KBM-7 (cell line): ENCODE results near the gene TRPV6.

Experiments
- DNase-seq: peaks from one replicate; pipeline ENCODE4 v3.0.0-alpha.2; 2015
- in situ Hi-C: fragments of 300-500 bp; cut with MboI; formaldehyde crosslinking; loops from 2 replicates; pipeline ENCODE4 v1.14.3; 2020; ENCODE audit warnings: low sequenced_read_pairs, low pct_unique_long_range_greater_than_20kb, mixed read lengths

The TRPV6 gene

DNA sequence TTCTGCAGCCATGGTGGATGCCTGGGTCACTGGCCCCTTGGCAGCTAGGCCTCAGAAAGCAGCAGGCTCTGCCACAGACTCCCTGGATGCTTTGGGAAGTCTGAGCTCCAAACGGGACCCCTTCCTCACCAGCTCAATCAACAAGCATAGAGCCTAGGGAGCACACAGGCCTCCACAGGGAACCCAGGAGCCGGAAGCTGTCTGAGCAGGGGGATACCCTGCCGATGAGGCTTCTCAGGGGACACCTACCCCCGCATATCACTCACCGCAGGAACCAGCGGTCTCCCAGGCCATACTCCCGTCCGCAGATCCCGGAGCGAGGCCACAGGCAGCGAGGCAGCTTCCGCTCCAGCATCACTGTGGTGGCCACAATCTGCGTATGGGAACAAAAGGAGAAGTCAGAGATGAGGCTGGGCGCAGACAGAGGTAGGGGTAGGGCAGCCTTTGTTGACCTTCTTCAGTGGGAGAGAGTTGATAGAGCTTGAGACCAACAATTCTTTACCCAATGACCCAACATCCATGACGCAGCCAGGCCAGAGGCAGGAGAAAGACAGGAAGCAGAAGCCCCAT is 13.4 kb downstream of the TRPV6 start:
- no peak for DNase-seq
- in situ Hi-C loops, result loop anchor here (25.0 kb wide), 1 partner anchor 340 kb away; the partner anchor contains the start of gene TAS2R40

DNA sequence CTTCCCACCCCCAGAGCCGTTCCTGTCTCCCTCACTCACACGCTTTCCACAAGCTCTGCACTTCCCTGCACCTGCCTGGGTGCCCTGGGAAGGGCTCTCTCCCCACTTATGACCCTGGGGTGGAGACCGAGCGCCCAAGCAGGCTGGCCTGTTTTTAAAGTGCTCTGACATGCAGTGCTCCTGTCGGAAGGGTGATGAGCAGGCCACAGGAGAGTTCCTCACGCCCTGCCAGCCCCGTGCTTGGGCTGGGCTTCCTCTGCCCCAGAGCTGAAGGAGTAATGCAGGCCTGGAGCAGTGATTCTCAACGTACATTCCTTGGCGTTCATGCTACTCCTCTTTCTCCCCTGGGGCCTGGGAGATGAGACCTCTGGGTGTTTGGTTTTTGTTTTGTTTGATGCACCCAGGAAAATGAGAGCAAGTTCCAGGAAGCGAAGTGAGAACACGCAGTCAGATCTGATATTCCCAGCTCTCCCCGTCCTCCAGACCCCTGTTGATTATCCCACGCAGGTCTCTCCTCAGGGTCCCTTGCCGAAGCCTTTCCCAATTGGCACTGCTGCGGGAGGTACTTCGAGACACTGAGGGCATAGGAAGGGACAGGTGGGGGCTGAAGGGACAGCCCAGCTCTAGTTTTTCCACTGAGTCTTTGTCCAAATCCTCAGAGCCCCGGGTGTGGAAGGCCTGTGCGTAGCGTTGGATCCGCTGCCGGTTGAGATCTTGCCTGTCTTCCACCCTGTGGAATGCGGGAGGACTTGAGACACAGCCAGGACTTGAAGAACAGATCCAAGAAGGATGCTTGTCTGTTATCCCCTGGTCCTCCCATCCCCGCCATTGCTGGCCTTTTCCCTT is 14.1 kb downstream of the TRPV6 start:
- in situ Hi-C loops, result loop anchor here (25.0 kb wide), 1 partner anchor 341 kb away; the partner anchor contains the start of gene TAS2R40
- no peak for DNase-seq

DNA sequence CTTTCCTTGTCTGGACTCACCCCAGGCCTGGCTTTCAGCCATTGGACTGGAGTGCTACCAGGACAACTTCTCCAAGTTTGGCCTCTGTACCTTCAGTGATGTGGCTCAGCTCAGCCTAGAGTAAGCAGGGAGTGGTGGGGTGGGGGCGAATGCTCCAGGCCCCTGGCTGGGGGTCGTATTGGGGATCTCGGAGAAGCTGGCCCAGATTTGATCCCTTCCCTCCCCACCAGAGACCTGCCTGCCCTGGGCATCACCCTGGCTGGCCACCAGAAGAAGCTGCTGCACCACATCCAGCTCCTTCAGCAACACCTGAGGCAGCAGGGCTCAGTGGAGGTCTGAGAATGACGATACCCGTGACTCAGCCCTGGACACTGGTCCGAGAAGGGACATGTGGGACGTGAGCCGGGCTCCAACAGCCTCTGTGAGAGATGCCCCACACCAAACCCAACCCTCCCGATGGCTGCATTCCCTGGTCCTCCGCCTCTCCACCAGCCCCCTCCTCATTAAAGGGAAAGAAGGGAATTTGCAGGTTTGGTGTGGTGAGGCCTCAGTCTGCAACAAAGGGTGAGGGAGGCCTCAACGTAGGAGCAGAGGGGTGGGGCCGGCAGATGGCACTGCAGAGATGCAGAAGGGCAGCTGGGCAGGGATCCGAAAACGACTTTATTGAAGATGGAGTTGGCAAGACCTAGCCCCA is 14.8 kb downstream of the TRPV6 start:
- in situ Hi-C loops, result loop anchor here (25.0 kb wide), 1 partner anchor 342 kb away; the partner anchor contains the start of gene TAS2R40
- DNase-seq, result no peak

GRCh38 chr7:142870147-142870559 is 15.4 kb downstream of the TRPV6 start:
- in situ Hi-C loops, result loop anchor here (25.0 kb wide), 1 partner anchor 342 kb away; the partner anchor contains the start of gene TAS2R40
- no peak for DNase-seq

- in situ Hi-C loops, result loop anchor here (25.0 kb wide), 1 partner anchor 343 kb away; the partner anchor contains the start of gene TAS2R40
- DNase-seq, result no peak
Observed at GRCh38 chr7:142869434-142869833, 16.1 kb downstream of the TRPV6 start.

DNA sequence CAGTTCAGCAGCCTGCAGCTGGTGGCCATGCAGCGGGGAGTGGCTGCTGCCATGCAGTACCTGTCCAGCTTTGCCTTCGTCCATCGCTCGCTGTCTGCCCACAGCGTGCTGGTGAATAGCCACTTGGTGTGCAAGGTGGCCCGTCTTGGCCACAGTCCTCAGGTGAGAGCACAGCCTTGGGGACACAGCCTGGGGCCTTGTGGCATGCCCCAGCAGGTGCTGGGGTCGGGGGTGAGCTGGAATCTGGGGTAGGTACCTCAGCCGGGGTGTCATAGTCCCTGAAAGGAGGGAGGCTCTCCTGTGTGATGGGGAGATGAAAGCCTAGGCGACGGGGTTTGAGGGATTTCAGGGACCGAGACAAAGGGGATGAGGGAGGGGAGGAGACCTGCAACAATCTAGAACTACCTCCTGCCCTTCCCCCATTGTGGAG is 16.5 kb downstream of the TRPV6 start:
- DNase-seq, result no peak
- in situ Hi-C loops, result loop anchor here (25.0 kb wide), 1 partner anchor 343 kb away; the partner anchor contains the start of gene TAS2R40

- DNase-seq, result no peak
- in situ Hi-C loops, result loop anchor here (25.0 kb wide), 1 partner anchor 344 kb away; the partner anchor contains the start of gene TAS2R40
Observed at GRCh38 chr7:142868188-142868985, 17.2 kb downstream of the TRPV6 start.

DNA sequence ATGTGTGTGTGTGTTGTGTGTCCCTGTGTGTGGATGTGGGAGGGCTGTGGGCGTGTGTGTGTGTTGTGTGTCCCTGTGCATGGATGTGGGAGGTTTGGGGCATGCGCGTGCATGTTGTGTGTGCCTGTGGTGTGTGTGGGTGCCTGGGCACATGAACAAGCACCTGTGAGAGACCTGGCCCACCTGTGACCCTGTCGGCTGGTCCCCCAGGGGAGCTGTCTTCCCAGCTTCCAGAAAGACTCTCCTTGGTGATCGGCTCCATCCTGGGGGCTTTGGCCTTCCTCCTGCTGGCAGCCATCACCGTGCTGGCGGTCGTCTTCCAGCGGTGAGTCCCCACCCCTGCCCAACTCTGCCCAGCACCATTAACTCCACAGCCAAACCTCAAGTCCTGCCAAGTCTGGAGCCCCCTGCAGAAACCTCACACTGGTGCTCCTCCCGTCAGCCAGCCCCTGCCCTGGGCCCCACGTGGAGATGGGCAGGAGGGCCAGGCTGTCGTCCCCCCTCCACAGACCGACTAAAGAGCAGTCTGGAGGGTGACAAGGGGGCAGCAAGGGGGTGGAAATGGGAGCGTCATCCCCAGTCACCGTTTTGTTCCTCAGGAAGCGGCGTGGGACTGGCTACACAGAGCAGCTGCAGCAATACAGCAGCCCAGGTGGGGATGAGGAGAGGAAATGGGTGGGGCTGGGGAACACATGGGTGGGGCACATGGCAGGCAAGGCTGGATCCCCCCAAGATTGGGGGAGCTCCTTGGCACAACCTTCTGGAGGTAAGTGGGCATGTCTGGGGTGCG is 18.0 kb downstream of the TRPV6 start:
- in situ Hi-C loops, result loop anchor here (25.0 kb wide), 1 partner anchor 345 kb away; the partner anchor contains the start of gene TAS2R40
- DNase-seq, result no peak

DNA sequence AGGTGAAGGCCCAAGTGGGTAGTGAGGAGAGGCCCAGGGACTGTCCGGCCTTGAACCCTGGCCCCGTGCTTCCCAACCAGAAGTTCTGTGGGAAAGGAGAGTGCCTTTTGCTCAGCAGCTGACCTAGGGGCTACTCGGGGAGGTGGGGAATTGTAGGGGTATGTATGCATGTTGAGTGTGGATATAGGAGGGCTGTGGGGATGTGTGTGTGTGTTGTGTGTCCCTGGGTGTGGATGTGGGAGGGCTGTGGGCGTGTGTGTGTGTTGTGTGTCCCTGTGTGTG is 18.5 kb downstream of the TRPV6 start:
- in situ Hi-C loops, result loop anchor here (25.0 kb wide), 1 partner anchor 345 kb away; the partner anchor contains the start of gene TAS2R40
- DNase-seq, result no peak

- peak; percentile 29 for DNase-seq
- in situ Hi-C loops, result loop anchor here (25.0 kb wide), 1 partner anchor 346 kb away; the partner anchor contains the start of gene TAS2R40
Observed at GRCh38 chr7:142866361-142867096, 19.0 kb downstream of the TRPV6 start.

DNA sequence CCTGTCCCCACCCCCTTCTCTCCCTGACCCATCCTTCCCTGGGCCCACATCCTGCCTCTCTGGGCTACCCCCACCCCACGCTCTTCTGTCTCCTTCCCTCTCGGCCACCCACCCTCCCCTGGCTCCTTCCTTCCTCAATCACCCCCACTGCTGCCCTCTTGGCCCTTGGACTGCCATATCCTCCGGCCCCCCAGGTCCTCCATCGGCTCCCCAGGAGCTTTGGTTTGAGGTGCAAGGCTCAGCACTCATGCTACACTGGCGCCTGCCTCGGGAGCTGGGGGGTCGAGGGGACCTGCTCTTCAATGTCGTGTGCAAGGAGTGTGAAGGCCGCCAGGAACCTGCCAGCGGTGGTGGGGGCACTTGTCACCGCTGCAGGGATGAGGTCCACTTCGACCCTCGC is 19.8 kb downstream of the TRPV6 start:
- in situ Hi-C loops, result loop anchor here (25.0 kb wide), 1 partner anchor 347 kb away; the partner anchor contains the start of gene TAS2R40
- DNase-seq, result no peak

DNA sequence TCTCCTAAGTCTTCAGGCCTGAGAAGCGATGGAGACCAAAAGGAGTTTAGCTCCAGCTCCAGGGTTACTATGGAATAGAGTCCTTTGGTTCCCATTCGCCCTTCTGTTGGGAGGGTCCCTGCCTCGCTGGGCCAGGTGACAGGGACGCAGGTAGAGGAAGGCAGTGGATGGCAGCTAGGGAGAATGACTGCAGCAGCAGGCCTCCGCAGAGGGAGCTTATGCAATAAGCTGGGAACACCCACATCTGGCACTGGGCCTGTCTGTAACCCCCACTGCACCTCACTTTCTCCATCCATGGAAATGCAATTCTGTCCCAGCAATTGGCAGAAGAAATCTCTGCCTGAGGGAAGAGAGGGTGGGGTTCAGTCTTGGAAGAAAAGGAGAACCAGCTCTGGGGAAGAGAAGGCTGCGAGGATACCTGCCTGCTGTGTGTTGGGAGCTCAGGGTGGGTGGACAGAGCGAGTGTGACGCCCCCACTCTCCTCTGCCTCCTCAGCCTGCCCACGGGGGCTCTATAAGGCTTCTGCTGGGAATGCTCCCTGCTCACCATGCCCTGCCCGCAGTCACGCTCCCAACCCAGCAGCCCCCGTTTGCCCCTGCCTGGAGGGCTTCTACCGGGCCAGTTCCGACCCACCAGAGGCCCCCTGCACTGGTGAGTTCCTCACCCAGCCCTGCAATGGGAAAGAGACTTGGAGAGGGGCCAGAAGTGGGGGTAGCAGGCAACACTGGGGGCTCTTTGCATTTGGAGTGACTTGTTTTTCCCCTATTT is 20.4 kb downstream of the TRPV6 start:
- DNase-seq, result no peak
- in situ Hi-C loops, result loop anchor here (25.0 kb wide), 1 partner anchor 347 kb away; the partner anchor contains the start of gene TAS2R40

DNA sequence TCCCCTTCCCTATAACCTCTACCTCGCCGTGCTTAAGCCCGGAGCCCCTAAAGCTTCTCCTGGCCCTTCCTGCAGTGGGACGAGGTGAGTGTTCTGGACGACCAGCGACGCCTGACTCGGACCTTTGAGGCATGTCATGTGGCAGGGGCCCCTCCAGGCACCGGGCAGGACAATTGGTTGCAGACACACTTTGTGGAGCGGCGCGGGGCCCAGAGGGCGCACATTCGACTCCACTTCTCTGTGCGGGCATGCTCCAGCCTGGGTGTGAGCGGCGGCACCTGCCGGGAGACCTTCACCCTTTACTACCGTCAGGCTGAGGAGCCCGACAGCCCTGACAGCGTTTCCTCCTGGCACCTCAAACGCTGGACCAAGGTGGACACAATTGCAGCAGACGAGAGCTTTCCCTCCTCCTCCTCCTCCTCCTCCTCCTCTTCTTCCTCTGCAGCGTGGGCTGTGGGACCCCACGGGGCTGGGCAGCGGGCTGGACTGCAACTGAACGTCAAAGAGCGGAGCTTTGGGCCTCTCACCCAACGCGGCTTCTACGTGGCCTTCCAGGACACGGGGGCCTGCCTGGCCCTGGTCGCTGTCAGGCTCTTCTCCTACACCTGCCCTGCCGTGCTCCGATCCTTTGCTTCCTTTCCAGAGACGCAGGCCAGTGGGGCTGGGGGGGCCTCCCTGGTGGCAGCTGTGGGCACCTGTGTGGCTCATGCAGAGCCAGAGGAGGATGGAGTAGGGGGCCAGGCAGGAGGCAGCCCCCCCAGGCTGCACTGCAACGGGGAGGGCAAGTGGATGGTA is 21.5 kb downstream of the TRPV6 start:
- in situ Hi-C loops, result loop anchor here (25.0 kb wide), 1 partner anchor 348 kb away; the partner anchor contains the start of gene TAS2R40
- no peak for DNase-seq

DNA sequence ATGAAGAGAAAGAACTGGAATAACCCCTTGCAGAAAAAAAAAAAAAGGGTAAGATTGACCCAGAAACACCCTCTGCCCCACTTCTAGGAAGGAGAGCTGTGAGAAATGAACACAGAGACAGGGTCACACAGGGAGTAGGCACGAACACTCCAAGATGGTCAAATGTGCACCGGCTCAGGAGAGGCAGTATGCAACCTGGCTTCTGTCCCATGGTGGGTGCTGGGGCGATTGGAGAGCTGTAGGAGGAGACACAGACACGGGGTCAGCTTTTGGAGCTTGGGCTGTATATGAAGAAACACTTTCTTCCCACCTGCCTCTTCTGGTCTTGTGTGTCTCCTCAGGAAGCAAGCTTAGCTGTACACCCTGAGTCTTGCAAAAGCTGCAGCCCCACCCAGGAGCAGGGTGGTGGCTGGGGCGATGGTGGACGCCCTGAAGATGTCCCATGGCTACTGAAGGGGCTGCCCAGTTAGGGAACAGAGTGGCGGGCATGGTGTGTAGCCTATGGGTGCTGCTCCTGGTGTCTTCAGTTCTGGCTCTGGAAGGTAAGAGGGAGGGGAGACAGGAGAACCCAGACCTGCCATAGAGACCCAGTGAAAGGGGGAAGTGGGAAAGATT is 22.7 kb downstream of the TRPV6 start:
- DNase-seq, result no peak

DNA sequence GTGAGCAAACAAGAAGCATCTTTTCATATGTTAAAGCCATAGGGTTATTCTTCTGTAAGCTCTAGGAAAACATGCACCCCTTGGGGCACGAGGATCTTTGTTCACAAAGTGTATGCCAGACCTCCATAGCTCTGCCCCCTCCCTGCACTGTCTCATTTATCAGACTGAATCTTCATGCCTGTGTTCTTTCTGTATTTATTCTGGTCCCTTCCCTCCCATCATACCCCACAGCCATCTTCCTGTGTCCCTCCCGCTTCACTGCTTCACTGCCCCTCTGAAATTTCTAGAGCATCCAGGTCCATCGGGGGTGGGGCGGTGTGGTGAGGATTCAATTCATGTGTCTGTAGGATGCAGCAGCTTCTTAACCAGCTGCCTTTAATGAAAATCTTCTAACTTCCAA is 23.2 kb downstream of the TRPV6 start:
- no peak for DNase-seq
- in situ Hi-C loops, result loop anchor here (25.0 kb wide), 1 partner anchor 350 kb away; the partner anchor contains the start of gene TAS2R40

More for the DNA sequence above, 22.7 kb downstream of the TRPV6 start:
- in situ Hi-C loops, result loop anchor here (25.0 kb wide), 1 partner anchor 349 kb away; the partner anchor contains the start of gene TAS2R40
